ENCODE data around the gene LIMCH1. TPM values are rescaled to one million over a fixed set of nuclear protein-coding genes. Genes with fewer than 3 reads are reported as not detected.
"Not testable (repeated sequence)": the region's sequence is repeated elsewhere in the genome, so short reads cannot be mapped to it uniquely, and the experiment has no call there.

Gene LIMCH1
- total RNA-seq, 2 experiments from 2014 or later = not detected

- Histone ChIP-seq H3K9me3 (ENCODE audit: low read length) (no peaks in the 10 kb centered on the region), H3K36me3 (ENCODE audit: insufficient read depth, low read length) (no peaks in the 10 kb centered on the region), H3K4me2 (ENCODE audit: low read length) (no peak overlapping the region), H3K4me1 (ENCODE audit: insufficient read depth, low read length, poor library complexity, severe bottlenecking) (no peaks in the 10 kb centered on the region), H3K4me3 (ENCODE audit: low read depth, low read length, poor library complexity, severe bottlenecking) (no peak overlapping the region), H3K9me2 (ENCODE audit: insufficient read depth, low read length) (no peaks in the 10 kb centered on the region), H4K20me1 (ENCODE audit: insufficient read depth, low read length) (no peaks in the 10 kb centered on the region), H3K79me2 (ENCODE audit: insufficient read depth, low read depth, low read length) (no peaks in the 10 kb centered on the region), H3K27ac (ENCODE audit: low read depth, low read length, poor library complexity, severe bottlenecking) (no peak overlapping the region), H2AFZ (ENCODE audit: low read length) (no peak overlapping the region)
- intact Hi-C loops (cut with micrococcal nuclease; ENCODE audit: unreplicated experiment) = no loop called here
- DNase-seq (ENCODE audit: low spot score) = no peak
- POLR2A ChIA-PET = no interaction called here
- CTCF ChIA-PET (ENCODE audit: unreplicated experiment) = no interaction called here
- TF ChIP-seq EZH2phosphoT487 (IDR thresholded peaks at IDR 0.05; ENCODE audit: borderline replicate concordance, low read depth, low read length) (no peak), CTCF (conservative IDR thresholded peaks at IDR 0.05; ENCODE audit: low read length) (no peak)
- no TSS peak for BruUV-seq (replicated peaks)
These were observed 108.9 kb downstream of the LIMCH1 start for GRCh38 chr4:41646862-41647261.

- Histone ChIP-seq H3K4me1 (ENCODE audit: insufficient read depth, low read length, poor library complexity, severe bottlenecking) (no peaks in the 10 kb centered on the region), H3K27ac (ENCODE audit: low read depth, low read length, poor library complexity, severe bottlenecking) (no peak overlapping the region), H3K9me2 (ENCODE audit: insufficient read depth, low read length) (no peaks in the 10 kb centered on the region), H4K20me1 (ENCODE audit: insufficient read depth, low read length) (no peaks in the 10 kb centered on the region), H3K79me2 (ENCODE audit: insufficient read depth, low read depth, low read length) (no peaks in the 10 kb centered on the region), H3K36me3 (ENCODE audit: insufficient read depth, low read length) (no peaks in the 10 kb centered on the region), H3K4me3 (ENCODE audit: low read depth, low read length, poor library complexity, severe bottlenecking) (no peak overlapping the region), H3K9me3 (ENCODE audit: low read length) (no peaks in the 10 kb centered on the region), H3K4me2 (ENCODE audit: low read length) (no peak overlapping the region), H2AFZ (ENCODE audit: low read length) (no peak overlapping the region)
- ChIA-PET CTCF (ENCODE audit: unreplicated experiment) (no interaction called here), POLR2A (no interaction called here)
- intact Hi-C loops (cut with micrococcal nuclease; ENCODE audit: unreplicated experiment) = no loop called here
- no TSS peak for BruUV-seq (replicated peaks)
- DNase-seq (ENCODE audit: low spot score) = no peak
- TF ChIP-seq CTCF (conservative IDR thresholded peaks at IDR 0.05; ENCODE audit: low read length) (no peak), EZH2phosphoT487 (IDR thresholded peaks at IDR 0.05; ENCODE audit: borderline replicate concordance, low read depth, low read length) (no peak)
These were observed 109.4 kb downstream of the LIMCH1 start for GRCh38 chr4:41647383-41647782.

GRCh38 chr4:41651150-41651549 lies 113.2 kb downstream of the LIMCH1 start:
- H3K4me1 ChIP-seq (ENCODE audit: insufficient read depth, low read length, poor library complexity, severe bottlenecking); H3K4me2 ChIP-seq (ENCODE audit: low read length); POLR2A ChIA-PET; H2AFZ ChIP-seq (ENCODE audit: low read length); BruUV-seq (replicated peaks); CTCF ChIA-PET (ENCODE audit: unreplicated experiment); H4K20me1 ChIP-seq (ENCODE audit: insufficient read depth, low read length); H3K36me3 ChIP-seq (ENCODE audit: insufficient read depth, low read length); H3K4me3 ChIP-seq (ENCODE audit: low read depth, low read length, poor library complexity, severe bottlenecking); DNase-seq (ENCODE audit: low spot score); H3K79me2 ChIP-seq (ENCODE audit: insufficient read depth, low read depth, low read length); H3K27ac ChIP-seq (ENCODE audit: low read depth, low read length, poor library complexity, severe bottlenecking); H3K9me3 ChIP-seq (ENCODE audit: low read length); intact Hi-C loops (cut with micrococcal nuclease; ENCODE audit: unreplicated experiment); H3K9me2 ChIP-seq (ENCODE audit: insufficient read depth, low read length): not testable (repeated sequence)
